ENCODE measurements around the gene FAM180A. TPM values are rescaled to one million over a fixed set of nuclear protein-coding genes. Genes with fewer than 3 reads are reported as not detected.
A peak's percentile ranks its signal among the peaks of the same experiment; 100 is the strongest.

FAM180A gene
- total RNA-seq, 1 experiment from 2014 or later, result not detected

DNA sequence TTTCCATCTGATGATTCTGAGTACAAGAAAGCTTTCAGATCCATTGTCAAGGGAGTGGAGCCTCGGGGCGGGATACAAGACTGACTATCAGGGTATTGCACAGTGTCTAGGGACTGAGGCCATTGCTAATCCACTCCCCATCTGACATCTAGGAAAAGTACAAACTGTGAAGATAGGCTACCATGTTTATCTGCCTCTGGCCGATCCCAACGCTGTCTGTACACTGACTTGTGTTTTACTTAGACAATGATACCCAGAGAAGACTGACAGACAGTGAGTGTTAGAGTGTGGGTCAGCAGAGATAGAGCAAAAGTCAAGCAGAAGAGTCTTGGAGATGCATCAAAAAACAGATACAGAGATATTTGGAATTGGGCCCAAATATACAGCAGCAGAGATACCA is 17.5 kb downstream of the FAM180A start (continued):
- TF ChIP-seq, protein P1, sequence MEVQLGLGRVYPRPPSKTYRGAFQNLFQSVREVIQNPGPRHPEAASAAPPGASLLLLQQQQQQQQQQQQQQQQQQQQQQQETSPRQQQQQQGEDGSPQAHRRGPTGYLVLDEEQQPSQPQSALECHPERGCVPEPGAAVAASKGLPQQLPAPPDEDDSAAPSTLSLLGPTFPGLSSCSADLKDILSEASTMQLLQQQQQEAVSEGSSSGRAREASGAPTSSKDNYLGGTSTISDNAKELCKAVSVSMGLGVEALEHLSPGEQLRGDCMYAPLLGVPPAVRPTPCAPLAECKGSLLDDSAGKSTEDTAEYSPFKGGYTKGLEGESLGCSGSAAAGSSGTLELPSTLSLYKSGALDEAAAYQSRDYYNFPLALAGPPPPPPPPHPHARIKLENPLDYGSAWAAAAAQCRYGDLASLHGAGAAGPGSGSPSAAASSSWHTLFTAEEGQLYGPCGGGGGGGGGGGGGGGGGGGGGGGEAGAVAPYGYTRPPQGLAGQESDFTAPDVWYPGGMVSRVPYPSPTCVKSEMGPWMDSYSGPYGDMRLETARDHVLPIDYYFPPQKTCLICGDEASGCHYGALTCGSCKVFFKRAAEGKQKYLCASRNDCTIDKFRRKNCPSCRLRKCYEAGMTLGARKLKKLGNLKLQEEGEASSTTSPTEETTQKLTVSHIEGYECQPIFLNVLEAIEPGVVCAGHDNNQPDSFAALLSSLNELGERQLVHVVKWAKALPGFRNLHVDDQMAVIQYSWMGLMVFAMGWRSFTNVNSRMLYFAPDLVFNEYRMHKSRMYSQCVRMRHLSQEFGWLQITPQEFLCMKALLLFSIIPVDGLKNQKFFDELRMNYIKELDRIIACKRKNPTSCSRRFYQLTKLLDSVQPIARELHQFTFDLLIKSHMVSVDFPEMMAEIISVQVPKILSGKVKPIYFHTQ (CRISPR knock-in tag; IDR thresholded peaks at IDR 0.05), result no peak
- no peak for TF ChIP-seq ELF4 (CRISPR knock-in tag; IDR thresholded peaks at IDR 0.05; ENCODE audit: low read depth)

DNA sequence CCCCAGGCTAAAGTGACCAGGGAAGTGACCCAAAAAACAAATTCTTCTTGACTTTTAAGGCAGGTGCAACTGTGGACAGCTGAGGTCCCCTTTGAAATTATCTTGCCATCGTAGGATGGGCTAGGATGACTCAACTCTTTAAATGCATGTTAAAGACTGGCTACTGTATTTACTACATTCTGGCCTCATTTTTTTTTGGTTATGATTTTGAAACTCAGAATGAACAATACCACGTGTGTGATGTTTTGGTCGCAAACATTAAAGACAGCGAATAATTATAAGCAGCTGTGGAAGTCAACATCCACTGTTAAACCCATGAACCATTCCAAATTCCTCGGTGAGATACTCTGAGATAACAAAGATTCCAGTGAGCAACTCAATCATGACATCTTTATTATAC is 19.4 kb downstream of the FAM180A start:
- peaks cover 19% of the 10 kb centered on the region for H3K4me1 Mint-ChIP-seq
- TF ChIP-seq RELA (CRISPR knock-in tag; IDR thresholded peaks at IDR 0.05; ENCODE audit: borderline replicate concordance), result no peak
- TF ChIP-seq, protein P2, sequence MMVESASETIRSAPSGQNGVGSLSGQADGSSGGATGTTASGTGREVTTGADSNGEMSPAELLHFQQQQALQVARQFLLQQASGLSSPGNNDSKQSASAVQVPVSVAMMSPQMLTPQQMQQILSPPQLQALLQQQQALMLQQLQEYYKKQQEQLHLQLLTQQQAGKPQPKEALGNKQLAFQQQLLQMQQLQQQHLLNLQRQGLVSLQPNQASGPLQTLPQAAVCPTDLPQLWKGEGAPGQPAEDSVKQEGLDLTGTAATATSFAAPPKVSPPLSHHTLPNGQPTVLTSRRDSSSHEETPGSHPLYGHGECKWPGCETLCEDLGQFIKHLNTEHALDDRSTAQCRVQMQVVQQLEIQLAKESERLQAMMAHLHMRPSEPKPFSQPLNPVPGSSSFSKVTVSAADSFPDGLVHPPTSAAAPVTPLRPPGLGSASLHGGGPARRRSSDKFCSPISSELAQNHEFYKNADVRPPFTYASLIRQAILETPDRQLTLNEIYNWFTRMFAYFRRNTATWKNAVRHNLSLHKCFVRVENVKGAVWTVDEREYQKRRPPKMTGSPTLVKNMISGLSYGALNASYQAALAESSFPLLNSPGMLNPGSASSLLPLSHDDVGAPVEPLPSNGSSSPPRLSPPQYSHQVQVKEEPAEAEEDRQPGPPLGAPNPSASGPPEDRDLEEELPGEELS (CRISPR knock-in tag; IDR thresholded peaks at IDR 0.05), result no peak
- no peak for TF ChIP-seq NR3C1 (CRISPR knock-in tag; conservative IDR thresholded peaks at IDR 0.05; ENCODE audit: low read depth)
- TF ChIP-seq, protein P3, sequence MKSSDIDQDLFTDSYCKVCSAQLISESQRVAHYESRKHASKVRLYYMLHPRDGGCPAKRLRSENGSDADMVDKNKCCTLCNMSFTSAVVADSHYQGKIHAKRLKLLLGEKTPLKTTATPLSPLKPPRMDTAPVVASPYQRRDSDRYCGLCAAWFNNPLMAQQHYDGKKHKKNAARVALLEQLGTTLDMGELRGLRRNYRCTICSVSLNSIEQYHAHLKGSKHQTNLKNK (CRISPR knock-in tag; IDR thresholded peaks at IDR 0.05), result no peak
- no peak for TF ChIP-seq SMAD4 (CRISPR knock-in tag; IDR thresholded peaks at IDR 0.05)
- no peak for TF ChIP-seq ZNF423 (CRISPR knock-in tag; IDR thresholded peaks at IDR 0.05)
- TF ChIP-seq HMGA2 (CRISPR knock-in tag; IDR thresholded peaks at IDR 0.05), result no peak
- TF ChIP-seq NFATC4 (CRISPR knock-in tag; IDR thresholded peaks at IDR 0.05), result no peak
- TF ChIP-seq, protein P4, sequence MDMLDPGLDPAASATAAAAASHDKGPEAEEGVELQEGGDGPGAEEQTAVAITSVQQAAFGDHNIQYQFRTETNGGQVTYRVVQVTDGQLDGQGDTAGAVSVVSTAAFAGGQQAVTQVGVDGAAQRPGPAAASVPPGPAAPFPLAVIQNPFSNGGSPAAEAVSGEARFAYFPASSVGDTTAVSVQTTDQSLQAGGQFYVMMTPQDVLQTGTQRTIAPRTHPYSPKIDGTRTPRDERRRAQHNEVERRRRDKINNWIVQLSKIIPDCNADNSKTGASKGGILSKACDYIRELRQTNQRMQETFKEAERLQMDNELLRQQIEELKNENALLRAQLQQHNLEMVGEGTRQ (CRISPR knock-in tag; IDR thresholded peaks at IDR 0.05), result no peak
- no peak for TF ChIP-seq TCF7 (CRISPR knock-in tag; IDR thresholded peaks at IDR 0.05; ENCODE audit: low read depth)
- H3K36me3 Mint-ChIP-seq, result no peaks in the 10 kb centered on the region
- no peak overlapping the region for H3K27ac Mint-ChIP-seq
- POLR2A ChIA-PET, result no interaction called here
- CTCF ChIA-PET, result interaction anchor here (2.3 to 5.7 kb wide), 2 partner anchors 9 to 18 kb away, joined by 22 to 49 read pairs; no protein-coding TSS in a partner anchor
- H3K4me3 Mint-ChIP-seq, result no peak overlapping the region
- no peaks in the 10 kb centered on the region; the same call in 1 of the 2 replicates for H3K27me3 Mint-ChIP-seq (ENCODE audit: low read depth)
- DNase-seq (ENCODE audit: low spot score) (no peak), ATAC-seq (no peak)
- H3K9me3 Mint-ChIP-seq, result no peaks in the 10 kb centered on the region

DNA sequence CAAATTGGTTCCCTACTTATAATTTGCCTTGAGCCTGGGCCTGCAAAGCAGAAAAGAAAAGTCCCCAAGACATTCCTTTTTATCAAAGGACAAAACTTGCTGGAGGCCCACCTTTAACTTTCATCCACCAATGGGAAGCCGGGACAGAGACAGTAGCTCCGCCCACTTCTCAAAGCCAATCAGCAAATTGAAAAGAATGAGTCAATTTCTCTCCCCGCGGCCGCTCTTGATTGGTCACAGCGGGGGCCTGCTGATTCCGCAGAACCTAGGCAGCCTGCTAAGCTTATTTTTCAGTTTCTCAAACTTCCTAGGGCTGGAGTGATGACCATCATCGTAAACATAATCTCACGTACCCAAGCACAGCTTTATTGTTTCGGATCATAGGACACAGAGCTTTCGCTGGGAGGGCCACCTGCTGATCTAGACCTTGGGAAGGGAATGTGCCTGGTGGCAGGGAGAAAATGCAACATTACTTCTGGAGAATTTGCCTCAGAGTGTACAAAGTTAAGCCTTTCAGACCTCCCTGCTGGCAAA is 20.4 kb downstream of the FAM180A start, which contains the start of gene SLC13A4:
SLC13A4 (minus strand) TSS at position 51 of the 534 bp plus-strand sequence. CDS start 690 bp downstream, outside the sequence.
- no peak for TF ChIP-seq TEAD1 (CRISPR knock-in tag; IDR thresholded peaks at IDR 0.05)
- peak; percentile 46; the same call in 1 of the 2 replicates for TF ChIP-seq NFYB (CRISPR knock-in tag; conservative IDR thresholded peaks at IDR 0.05; ENCODE audit: low read depth)
- ChIA-PET POLR2A (interaction anchor here (1.2 kb wide), 1 partner anchor 9 kb away, joined by 4 read pairs; no protein-coding TSS in a partner anchor), CTCF (interaction anchor here (0.6 to 5.7 kb wide), 13 partner anchors 10 to 1586 kb away, joined by 3 to 49 read pairs (median 4); no protein-coding TSS in a partner anchor)
- Mint-ChIP-seq H3K27me3 (ENCODE audit: low read depth) (no peaks in the 10 kb centered on the region; the same call in 1 of the 2 replicates), H3K4me1 (peaks cover 19% of the 10 kb centered on the region), H3K4me3 (peak within 1 kb of the TSS; percentile 56), H3K36me3 (no peaks in the 10 kb centered on the region), H3K27ac (no peak within 1 kb of the TSS), H3K9me3 (no peaks in the 10 kb centered on the region)
- ATAC-seq, result peak; percentile 92
- DNase-seq (ENCODE audit: low spot score), result peak; percentile 72

Measured in WTC11 (cell line).